NOMO-1 treated with dmso at 0.1 percent for 144 hours (cell line): ENCODE measurements around the gene FIGN.

Experiments
- DNase-seq: peaks from one replicate; lab custom pipeline; 2025; ENCODE audit not compliant: unreplicated experiment; lab: John Stamatoyannopoulos, UW

The FIGN gene

DNA sequence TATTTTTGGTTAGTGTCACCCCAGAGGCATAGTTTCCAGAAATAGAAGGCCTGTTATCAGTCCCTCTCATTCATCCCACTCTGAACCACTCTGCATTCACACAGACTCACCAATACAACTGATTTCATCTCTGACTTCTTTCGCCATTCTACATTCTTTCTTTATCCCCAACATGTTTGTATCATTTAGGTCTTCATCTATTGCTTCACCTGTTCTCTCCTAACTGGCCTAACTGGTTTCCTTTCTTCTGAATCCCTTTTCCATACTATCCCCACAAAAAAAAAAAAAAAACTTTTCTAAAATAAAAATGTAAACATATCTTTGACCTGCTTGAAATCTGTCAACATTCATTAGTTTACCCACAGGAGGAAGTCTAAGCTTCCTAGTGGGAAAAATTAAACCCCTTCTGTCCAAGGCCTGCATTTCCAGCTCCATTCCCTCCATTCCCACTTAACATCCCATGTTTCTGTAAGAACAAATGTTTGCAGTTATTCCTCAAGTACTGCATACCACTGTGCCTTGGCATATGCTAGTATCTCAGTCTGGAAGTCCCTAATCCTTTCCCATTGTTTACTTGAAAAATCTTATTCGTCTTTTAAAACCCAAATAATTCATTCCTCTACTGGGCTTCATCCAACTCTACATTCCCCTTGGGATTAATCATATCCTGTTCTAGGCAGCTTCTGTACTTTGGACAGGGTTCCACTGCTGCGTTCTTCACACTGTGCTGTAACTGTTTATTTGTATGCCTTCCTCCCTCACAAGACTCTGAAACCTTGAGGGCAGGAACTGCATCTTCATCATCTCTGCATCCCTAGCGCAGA is 68.5 kb downstream of the FIGN start:
- DNase-seq, result no peak

DNA sequence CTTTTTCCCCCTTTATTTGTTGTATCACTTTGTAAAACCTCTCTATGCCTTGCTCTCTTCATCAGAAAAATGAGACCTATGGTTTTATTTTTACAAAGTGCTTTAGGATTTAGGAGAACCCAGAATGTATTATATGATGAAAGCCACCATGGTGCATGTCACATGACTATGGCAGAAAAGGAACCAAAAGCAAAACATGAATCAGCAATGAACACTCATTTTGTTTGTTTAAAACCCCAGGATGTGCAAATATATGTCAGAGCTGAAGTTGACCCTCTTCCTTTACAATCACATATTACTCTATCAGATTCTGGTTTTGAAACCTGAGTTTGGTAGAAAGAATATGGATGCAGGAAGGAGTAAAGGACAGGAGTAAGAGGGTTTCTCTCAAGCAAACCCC is 70.0 kb downstream of the FIGN start:
- DNase-seq, result no peak

GRCh38 chr2:163665051-163665450 is 70.8 kb downstream of the FIGN start:
- DNase-seq, result no peak

DNA sequence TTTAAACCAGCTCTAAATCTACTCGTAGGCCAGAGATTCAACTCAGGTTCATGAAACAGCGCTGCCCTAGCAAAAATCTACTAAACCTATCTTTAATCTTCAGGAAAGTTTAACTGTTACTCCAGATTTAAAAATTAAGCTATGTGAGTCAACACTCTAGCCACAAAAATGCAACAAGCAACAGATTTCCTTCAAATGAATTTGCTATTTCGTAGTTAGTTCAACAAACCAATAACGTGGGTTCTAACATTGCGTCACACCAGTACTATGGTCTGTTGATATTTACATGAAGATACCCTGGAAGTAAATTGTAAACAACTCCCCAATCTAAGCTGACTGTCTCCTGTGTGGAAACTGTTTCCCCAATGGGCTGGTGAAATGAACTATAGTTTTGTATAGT is 71.2 kb downstream of the FIGN start:
- no peak for DNase-seq

DNA sequence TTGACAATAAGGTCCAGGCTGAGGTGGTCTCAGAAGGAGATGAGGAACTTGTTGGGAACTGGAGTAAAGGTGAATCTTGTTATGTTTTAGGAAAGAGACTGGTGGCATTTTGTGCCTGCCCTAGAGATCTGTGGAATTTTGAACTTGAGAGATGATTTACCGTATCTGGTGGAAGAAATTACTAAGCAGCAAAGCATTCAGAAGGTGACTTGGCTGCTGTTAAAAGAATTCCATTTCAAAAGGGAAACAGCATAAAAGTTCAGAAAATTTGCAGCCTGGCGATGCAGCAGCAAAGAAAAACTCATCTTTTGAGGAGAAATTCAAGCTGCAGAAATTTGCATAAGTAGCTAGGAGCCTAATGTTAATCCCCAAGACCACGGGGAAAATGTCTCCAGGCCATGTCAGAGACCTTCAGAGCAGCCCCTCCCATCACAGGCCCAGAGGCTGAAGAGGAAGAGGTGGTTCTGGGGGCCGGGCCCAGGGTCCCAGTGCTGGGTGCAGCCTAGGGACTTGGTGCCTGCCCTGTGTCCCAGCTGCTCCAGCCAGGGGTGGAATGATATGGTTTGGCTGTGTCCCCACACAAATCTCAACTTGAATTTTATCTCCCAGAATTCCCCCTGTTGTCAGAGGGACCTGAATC is 73.5 kb downstream of the FIGN start:
- DNase-seq, result no peak

DNA sequence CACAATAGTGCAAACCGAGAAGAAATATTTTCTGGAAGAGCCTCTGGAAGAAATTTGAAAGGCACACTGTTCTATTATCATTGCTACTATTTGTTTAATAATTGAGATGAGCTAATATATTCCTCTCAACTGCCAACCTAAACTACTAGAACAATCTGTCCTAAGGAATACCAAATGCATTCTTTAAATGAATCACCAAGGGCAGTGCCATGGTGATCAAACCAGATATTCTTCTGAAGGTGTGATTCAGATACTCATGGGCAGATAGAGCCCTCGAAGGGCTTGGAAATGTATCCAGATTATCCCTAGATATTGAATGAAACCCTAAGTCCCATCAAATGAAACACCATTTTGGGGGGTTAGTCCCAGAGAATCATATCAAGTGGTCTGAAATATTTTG is 76.6 kb downstream of the FIGN start:
- no peak for DNase-seq

GRCh38 chr2:163658556-163658955 is 77.3 kb downstream of the FIGN start:
- DNase-seq, result no peak

DNA sequence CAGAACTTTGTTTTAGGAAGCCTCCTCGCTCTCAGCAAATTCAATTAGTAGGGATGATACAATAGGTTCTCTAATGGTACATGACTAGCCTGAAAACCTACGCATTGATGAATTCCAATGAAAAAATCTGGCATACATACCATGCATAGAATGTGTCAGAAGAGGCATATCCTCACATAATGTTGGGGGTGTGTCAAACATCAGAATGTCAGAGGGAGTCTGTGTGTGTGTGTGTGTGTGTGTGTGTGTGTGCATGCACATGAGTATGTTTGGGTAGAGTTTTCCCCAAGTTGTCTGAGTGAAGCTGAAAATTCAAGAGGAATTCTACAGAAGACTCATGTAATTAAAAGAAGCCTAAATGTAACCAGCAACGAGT is 78.5 kb downstream of the FIGN start:
- DNase-seq, result no peak

- no peak for DNase-seq
Measured at GRCh38 chr2:163656622-163657280, 79.1 kb downstream of the FIGN start.

DNA sequence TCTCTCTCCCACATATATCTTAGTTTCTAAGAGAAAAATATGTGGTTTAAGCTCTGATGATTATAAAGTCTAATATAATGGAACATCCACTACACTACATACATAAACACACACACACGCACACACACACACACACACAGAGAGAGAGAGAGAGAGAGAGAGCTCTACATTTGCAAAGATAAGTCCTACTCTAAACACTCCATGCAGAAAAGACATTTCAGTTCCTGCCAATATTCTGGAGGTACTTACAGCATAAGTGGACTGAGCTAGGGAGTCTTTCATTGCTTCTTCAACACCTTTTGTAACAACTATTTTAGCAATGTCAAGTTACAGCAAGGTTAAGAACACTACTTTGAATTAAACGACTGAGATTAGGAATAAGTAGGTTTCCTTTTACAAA is 80.1 kb downstream of the FIGN start:
- DNase-seq, result no peak

- DNase-seq, result no peak
Measured at GRCh38 chr2:163652751-163653150, 83.1 kb downstream of the FIGN start.

- no peak for DNase-seq
Measured at GRCh38 chr2:163649080-163649479, 86.7 kb downstream of the FIGN start.

DNA sequence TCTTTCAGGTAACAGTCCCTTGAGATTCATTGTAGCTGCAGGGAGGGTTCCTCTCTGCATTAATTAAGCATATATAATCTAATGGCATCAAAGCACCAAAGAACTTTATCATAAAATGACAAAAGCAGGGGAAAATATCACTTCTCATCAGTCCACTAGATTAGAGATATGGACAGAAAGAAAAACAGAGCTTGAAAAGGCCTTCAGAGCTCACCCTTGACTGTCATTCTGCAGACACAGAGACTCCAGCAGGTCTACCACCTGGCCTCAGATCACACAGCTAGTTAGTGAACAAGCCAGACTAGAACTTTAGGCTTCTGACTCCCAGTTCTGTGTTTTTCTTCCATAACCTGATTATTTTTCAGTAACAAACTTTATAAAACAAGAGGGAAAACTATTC is 88.5 kb downstream of the FIGN start:
- DNase-seq, result no peak

DNA sequence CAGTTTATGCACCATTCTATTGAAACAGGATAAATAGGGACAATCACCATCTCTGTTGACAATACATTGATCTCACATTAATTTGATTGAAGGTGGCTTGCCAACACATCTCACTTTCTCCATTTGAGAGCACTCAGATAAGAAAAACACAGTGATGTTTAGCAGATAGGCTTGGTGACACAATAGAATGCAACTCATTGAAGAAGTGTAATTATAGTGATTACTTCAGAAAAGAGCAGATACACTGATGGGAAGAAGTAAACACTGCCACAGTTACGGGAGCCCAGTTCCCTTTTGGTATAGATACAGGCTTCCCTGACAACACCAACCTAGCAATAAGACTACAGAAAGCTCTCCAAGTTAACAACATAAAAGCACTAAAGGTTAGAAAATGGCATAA is 89.1 kb downstream of the FIGN start:
- no peak for DNase-seq

- DNase-seq, result no peak
Measured at GRCh38 chr2:163644238-163644637, 91.6 kb downstream of the FIGN start.

DNA sequence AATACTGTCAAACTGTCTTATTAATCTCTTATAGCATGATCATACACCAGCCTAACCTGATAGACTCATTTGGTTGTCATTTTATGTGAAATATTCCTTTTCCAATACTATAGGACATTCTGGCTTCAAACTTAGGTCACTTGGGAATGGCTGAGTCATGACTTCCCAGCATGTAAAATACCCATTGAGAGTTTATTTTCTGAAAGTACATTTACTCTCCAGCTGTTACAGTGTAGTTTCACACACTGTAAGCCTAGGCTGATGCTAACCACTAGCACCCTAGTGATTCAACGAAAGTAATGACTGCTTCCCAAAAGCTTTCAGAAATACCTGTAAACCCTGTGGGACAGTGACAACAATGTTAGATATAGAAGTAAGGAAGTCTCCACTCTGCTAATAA is 93.8 kb downstream of the FIGN start:
- DNase-seq, result no peak

DNA sequence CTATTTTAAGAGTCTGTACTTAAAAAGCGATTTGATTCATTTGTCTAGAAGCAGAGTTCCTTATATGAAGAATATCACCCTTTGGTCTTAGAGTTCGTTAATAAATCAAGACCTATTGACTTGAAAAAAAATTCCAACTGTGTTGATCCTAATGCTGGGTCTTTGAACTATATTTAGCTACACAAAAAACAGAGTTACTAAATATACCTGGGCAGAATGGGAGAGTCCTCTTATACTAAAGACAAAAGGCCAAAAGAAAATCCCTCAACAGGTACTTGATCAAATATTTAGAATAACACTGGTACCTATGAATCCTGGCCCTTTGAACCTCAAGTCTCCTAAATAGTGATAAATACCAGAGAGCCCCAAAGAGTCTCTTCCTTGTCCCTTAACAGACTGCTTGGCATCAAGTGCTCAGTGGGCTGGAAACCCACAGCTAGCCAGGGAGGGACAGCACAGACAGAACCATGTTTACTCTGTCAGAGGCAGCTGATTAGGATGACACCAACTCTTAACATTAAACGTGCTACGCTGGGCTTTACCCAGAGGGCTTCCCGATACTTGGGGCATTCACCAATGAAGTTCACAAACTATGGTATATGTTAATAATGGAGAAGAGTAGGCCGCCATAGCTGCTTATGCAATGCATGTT is 95.1 kb downstream of the FIGN start:
- DNase-seq, result no peak

DNA sequence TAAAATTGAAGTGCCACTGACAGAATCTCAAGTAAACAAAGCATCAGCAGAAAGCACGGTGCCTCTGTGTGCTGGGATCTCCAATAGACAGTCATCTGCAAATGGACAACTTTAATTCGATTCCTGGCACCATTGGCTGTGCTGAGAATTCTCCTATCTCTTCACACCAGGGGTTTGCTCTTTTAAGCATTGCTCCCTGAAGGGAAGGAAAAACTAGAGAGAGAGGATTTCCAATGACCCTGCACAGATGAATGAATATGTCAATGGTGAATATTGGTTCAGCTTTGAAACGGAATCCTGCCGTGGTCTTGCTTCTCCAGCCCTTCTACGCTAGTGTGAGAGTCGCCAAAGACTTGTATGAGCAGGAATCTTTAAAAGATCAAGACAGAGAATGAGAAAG is 97.9 kb downstream of the FIGN start:
- DNase-seq, result no peak

DNA sequence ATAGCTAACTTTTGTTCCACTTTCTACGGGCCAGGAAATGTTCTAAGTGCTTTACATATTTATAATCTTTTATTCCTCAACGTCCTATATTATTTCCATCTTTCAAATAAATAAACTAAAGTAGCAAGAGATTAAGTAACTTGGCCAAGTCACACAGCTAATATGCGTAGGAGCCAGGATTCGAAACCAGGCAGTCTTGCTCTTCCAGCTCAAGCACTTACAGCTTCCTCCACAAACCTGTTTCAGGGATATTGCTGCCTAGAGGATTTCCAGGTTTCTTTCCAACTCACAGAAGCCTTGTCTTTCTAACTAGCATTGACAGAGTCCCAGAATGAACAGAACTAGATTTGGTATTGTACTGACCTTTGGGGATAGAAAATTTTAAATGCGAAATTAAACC is 102.5 kb downstream of the FIGN start:
- DNase-seq, result no peak

DNA sequence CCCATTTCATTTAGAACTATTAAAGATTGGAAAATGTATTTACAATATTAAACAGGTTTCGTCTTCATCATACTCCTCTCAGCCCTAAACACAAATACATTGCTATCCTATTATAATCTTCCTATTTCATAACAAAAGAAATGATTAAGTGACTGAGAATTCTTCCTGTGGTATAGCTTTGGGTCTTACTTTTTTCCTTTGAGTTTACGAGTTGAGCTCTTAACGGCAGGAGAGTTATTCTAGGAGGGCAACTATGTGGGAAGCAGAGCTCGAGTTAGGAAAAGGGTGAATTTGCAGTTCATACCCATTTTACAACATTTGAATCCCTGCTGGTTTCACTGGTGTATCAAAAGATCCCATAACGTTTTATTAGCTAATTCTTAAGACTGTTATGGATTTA is 105.0 kb downstream of the FIGN start:
- no peak for DNase-seq

DNA sequence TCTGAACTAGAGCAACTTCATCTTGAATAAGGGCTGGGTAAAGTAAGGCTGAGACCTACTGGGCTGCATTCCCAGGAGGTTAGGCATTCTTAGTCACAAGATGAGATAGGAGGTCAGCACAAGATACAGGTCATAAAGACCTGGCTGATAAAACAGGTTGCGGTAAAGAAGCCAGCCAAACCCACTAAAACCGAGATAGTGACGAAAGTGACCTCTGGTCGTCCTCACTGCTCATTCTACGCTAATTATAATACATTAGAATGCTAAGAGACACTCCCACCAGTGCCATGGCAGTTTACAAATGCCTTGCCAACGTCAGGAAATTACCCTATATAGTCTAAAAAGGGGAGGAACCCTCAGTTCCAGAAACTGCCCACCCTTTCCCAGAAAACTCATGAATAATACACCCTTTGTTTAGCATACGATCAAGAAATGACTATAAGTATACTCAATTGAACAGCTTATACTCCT is 109.1 kb downstream of the FIGN start:
- no peak for DNase-seq

DNA sequence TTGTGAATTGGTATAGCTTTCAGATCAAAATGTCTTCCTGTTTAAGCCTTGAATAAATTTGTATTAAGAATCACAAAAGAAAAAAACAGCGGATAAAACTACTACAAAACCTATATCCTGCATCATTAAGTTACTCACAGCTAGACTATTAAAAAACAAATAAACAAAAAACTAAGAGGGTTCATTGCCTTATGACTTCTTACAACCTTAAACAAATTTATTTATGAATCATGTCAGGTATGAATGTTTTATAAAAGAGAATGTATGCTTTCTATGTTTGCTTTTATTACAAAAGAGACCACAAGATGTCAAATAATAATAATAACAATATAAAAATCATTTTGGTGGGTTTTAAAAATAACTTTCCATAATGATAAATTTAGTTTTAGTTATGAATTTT is 109.6 kb downstream of the FIGN start:
- DNase-seq, result no peak
